ENCODE results near the gene SPA17. TPM values are rescaled to one million over a fixed set of nuclear protein-coding genes. Genes with fewer than 3 reads are reported as not detected.

Gene SPA17
- total and polyA plus RNA-seq, 4 donors: 14.4 to 28.9 (median 16.0) TPM

GRCh38 chr11:124722176-124722575 lies 48.5 kb downstream of the SPA17 start:
- ATAC-seq (ENCODE audit: insufficient read depth, low FRiP score) (no peak), DNase-seq (no peak)
- peaks cover 0 to 57% (median 25%) of the 10 kb centered on the region in 3 donors for H3K27me3 ChIP-seq (ENCODE audit: control insufficient read depth in 3 of 3, insufficient read depth in 3 of 3, low read length in 2 of 3)
- H3K36me3 ChIP-seq (ENCODE audit: control insufficient read depth in 4 of 4, insufficient read depth in 4 of 4, low read length in 4 of 4): no peaks in the 10 kb centered on the region
- H3K4me1 ChIP-seq (ENCODE audit: control insufficient read depth in 5 of 5, insufficient read depth in 5 of 5, low read length in 5 of 5): peaks cover 4 to 29% (median 14%) of the 10 kb centered on the region in 5 donors
- no peak for TF ChIP-seq CTCF (IDR thresholded peaks at IDR 0.05; ENCODE audit: control extremely low read depth, extremely low read depth)
- no peak overlapping the region for H3K27ac ChIP-seq (ENCODE audit: low read depth in 1 of 2, low read length in 1 of 2)
- no peak overlapping the region for H3K4me3 ChIP-seq
- 33 to 46% methylated on average over 6 of the region's 6 CpGs for WGBS, 2 donors
- H3K9ac ChIP-seq (ENCODE audit: insufficient read depth in 1 of 2, low read length in 2 of 2): no peak overlapping the region
- H3K9me3 ChIP-seq (ENCODE audit: control insufficient read depth in 4 of 4, insufficient read depth in 3 of 4, low read length in 3 of 4): no peaks in the 10 kb centered on the region

GRCh38 chr11:124724979-124725718 lies 51.4 kb downstream of the SPA17 start:
- WGBS, 2 donors: 23 to 25% methylated on average over 14 of the region's 14 CpGs
- H3K4me1 ChIP-seq (ENCODE audit: control insufficient read depth in 5 of 5, insufficient read depth in 5 of 5, low read length in 5 of 5): peaks cover 0 to 20% (median 14%) of the 10 kb centered on the region in 5 donors
- H3K36me3 ChIP-seq (ENCODE audit: control insufficient read depth in 4 of 4, insufficient read depth in 4 of 4, low read length in 4 of 4): no peaks in the 10 kb centered on the region
- TF ChIP-seq CTCF (IDR thresholded peaks at IDR 0.05; ENCODE audit: control extremely low read depth, extremely low read depth): no peak
- H3K4me3 ChIP-seq: no peak overlapping the region
- no peaks in the 10 kb centered on the region for H3K9me3 ChIP-seq (ENCODE audit: control insufficient read depth in 4 of 4, insufficient read depth in 3 of 4, low read length in 3 of 4)
- peak; percentile 78 for ATAC-seq (ENCODE audit: insufficient read depth, low FRiP score)
- peaks cover 0 to 35% (median 7%) of the 10 kb centered on the region in 3 donors for H3K27me3 ChIP-seq (ENCODE audit: control insufficient read depth in 3 of 3, insufficient read depth in 3 of 3, low read length in 2 of 3)
- H3K27ac ChIP-seq (ENCODE audit: low read depth in 1 of 2, low read length in 1 of 2): peak overlapping the region in 1 of 2 donors; percentile 69
- DNase-seq: peak; percentile 57 to 78 (median 72)
- H3K9ac ChIP-seq (ENCODE audit: insufficient read depth in 1 of 2, low read length in 2 of 2): peak overlapping the region in 1 of 2 donors; percentile 3

- DNase-seq (peak in 1 of 3 donors; percentile 60), ATAC-seq (ENCODE audit: insufficient read depth, low FRiP score) (peak; percentile 12)
- no peak for TF ChIP-seq CTCF (IDR thresholded peaks at IDR 0.05; ENCODE audit: control extremely low read depth, extremely low read depth)
- Histone ChIP-seq H3K27ac (ENCODE audit: low read depth in 1 of 2, low read length in 1 of 2) (peak overlapping the region in 1 of 2 donors; percentile 69), H3K27me3 (ENCODE audit: control insufficient read depth in 3 of 3, insufficient read depth in 3 of 3, low read length in 2 of 3) (peaks cover 0 to 33% (median 3%) of the 10 kb centered on the region in 3 donors), H3K36me3 (ENCODE audit: control insufficient read depth in 4 of 4, insufficient read depth in 4 of 4, low read length in 4 of 4) (no peaks in the 10 kb centered on the region), H3K9me3 (ENCODE audit: control insufficient read depth in 4 of 4, insufficient read depth in 3 of 4, low read length in 3 of 4) (no peaks in the 10 kb centered on the region), H3K9ac (ENCODE audit: insufficient read depth in 1 of 2, low read length in 2 of 2) (peak overlapping the region in 1 of 2 donors; percentile 3), H3K4me3 (no peak overlapping the region), H3K4me1 (ENCODE audit: control insufficient read depth in 5 of 5, insufficient read depth in 5 of 5, low read length in 5 of 5) (peaks cover 0 to 20% (median 14%) of the 10 kb centered on the region in 5 donors)
- WGBS, 2 donors: 7 to 11% methylated on average over 6 of the region's 6 CpGs
Observed at GRCh38 chr11:124725719-124726105, 52.0 kb downstream of the SPA17 start.

All from lung (tissue), 12 donors.